ENCODE data around the gene SLC23A2.

DNA sequence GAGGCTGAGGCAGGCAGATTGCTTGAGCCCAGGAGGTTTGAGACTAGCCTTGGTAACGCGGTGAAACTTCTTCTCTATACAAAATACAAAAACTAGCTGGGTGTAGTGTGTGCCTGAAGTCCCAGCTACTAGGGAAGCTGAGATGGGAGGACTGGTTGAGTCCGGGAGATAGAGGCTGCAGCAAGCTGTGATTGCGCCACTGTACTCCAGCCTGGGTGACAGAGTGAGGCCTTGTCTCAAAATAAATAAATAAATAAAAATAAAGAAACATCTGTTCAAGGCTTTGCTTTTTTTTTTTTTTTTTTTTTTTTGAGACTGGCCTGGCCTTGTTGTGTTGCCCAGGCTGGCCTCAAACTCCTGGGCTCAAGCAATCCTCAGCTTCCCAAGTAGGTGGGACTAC is 23.7 kb upstream of the SLC23A2 start:
- TF ChIP-seq POLR2AphosphoS5 (IDR thresholded peaks at IDR 0.05; ENCODE audit: borderline replicate concordance, low read depth, low read length) (no peak), EZH2 (IDR thresholded peaks at IDR 0.05) (no peak)

Data from SK-N-MC (cell line).